GM19468 (cell line): ENCODE results near the gene TXNDC11.

Experiments
- ATAC-seq: cut with Tn5 transposase; IDR thresholded peaks from one replicate; pipeline ENCODE4 v1.9.1; 2021; ENCODE audit warnings: mild to moderate bottlenecking, moderate library complexity, moderate number of reproducible peaks; ENCODE audit not compliant: unreplicated experiment; ENCODE audit errors: extremely low read depth

Gene TXNDC11

DNA sequence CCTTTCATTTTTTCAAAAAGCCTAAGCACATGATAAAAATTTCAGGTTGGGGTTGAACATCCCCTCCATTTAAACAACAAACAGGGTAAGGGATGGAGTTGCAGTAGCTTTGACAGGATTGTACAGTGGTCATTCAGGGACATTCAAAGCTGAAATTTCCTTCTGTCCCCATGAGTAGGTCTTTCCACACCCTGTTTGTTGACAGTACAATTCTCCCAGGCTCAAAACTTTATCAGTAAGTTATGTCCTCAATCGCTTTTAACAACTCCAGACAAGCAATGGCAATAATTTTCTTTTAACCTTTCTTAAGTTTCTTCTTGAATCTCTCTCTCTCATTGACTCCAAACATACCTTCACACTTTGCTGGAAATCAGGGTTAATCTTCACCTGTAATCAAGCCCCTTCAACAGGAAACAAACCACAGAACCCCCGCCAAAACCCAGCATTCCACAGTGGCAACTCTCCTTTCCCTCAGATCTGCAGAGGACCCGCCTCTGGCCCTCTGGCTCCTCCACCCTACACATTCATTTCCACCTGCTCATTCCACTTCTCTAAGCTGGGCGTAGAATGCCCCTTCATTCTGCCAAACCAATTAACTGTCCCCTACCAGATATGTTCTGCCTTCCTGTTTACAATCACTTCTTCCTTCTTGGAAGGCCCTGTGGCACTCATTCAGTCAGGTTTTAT is 20.7 kb downstream of the TXNDC11 start:
- ATAC-seq = no peak

GRCh38 chr16:11719762-11720161 is 22.9 kb downstream of the TXNDC11 start:
- no peak for ATAC-seq

DNA sequence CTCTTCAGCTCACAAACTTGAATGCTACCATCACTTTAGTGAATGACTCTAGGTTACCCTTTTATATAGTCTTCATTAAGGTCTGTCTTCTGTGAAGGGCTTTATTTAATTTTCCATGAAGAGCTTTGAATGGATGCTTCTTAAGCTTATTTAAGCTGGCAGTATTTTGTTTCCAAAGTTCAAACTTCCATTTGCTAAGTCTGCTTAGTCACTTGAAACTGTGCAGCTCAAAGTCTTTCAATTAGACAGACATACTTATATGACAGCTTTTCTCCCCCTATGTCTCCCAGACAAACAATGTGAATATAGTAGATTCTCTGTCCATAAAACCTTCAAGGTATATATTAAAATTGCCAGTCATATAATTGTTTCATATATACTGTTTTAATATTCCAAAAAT is 23.5 kb downstream of the TXNDC11 start:
- ATAC-seq = no peak

DNA sequence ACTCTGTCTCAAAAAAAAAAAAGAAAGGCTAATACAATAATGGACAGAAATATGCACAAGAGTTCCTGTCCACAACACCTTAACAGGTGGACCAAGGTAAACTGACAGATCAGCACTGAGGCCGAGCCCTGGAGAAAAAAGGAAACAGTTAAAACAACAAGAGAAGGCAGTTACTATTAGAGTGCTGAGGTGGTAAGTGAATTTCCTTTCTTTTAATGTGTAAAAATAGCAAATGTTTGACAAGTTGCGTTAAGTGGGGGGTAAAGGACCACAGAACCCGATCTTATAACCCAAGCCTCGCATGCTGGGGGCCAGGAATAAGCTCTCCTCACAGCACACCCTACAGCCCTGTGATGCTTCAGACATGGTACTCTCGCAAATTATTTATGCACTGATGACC is 24.8 kb downstream of the TXNDC11 start:
- ATAC-seq = no peak

- ATAC-seq = no peak
These were observed 26.3 kb downstream of the TXNDC11 start for GRCh38 chr16:11716336-11716735.

- no peak for ATAC-seq
These were observed 27.3 kb downstream of the TXNDC11 start for GRCh38 chr16:11715246-11715947.

- no peak for ATAC-seq
These were observed 30.5 kb downstream of the TXNDC11 start for GRCh38 chr16:11712122-11712521.

DNA sequence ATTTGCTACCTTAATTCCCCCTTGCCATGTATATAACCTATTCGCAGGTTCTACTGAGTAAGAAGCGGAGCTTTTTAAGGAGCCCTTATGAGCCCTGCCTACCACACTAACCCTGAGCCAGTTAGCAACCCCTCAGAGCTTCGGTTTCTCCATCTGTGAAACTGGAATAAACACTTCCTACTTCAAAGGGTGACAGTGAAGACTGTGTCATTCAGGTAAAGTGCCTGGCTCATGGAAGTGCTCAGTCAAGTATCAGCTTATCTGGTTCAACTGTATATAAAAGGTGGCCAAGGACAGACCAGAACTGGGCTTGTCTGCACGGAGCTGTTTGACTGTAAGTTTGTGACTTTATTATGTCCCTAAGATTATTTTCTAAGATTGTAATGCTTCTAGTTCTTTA is 31.0 kb downstream of the TXNDC11 start:
- no peak for ATAC-seq

DNA sequence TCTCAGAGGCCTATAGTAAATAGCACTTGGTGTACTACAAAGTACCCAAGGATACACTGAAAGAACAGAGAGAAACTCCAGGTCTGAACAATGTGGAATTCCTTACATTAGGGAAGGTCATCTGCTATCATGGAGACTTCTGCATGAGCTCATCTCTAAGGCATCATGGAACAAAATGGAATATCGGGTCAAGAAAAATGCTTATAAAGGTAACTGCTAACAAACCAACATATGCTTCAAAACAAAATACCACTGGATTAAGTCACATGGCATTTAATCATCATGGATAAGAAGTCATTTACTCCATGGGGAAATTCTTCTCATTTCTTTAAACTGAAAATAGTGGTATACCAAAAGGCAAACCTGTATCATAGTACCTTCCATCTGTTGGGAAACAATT is 34.2 kb downstream of the TXNDC11 start:
- no peak for ATAC-seq

DNA sequence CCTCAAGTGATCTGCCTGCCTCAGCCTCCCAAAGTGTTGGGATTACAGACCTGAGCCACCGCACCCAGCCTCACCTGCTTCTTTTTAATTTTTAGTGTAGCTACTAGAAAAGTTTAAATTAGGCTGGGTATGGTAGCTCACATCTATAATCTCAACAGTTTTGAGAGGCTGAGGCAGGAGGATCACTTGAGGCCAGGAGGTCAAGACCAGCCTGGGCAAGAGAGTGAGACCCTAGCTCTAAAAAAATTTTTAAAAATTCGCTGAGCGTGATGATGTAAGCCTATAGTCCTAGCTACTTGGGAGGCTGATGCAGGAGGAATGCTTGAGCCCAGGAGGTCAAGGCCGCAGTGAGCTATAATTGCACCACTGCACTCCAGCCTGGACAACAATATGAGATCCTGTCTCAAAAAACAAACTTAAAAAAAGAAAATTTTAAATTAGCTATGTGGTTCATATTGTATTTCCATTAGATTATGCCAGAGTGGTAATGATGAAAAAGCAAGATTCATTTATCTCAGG is 34.9 kb downstream of the TXNDC11 start:
- ATAC-seq = no peak

DNA sequence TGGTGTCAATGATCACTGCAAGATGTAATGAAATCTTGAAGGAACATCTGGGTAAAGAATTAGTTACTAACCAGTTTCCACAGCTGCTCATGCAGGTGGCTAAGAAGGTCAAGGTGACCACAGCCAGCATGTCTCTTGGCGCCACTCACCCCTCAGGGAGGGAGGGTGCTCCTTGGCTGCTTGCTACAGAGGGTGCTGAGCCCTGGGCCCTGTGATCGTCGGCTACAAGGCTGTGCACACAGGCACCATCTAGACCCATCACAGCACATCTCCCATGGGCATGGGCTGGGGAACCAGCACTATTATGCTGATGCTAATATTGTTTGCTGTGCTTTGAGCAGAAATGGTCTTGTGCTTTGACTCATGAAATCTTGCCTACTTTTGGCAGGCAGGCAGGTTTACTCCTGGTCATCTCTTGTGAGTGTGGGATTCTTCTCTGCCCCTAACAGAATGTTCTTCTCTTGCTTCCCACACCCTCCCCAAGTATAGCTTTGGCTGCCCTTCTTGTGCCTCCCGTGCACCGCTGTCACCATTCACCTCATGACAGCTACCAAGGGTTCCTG is 36.4 kb downstream of the TXNDC11 start:
- ATAC-seq = peak; percentile 18

DNA sequence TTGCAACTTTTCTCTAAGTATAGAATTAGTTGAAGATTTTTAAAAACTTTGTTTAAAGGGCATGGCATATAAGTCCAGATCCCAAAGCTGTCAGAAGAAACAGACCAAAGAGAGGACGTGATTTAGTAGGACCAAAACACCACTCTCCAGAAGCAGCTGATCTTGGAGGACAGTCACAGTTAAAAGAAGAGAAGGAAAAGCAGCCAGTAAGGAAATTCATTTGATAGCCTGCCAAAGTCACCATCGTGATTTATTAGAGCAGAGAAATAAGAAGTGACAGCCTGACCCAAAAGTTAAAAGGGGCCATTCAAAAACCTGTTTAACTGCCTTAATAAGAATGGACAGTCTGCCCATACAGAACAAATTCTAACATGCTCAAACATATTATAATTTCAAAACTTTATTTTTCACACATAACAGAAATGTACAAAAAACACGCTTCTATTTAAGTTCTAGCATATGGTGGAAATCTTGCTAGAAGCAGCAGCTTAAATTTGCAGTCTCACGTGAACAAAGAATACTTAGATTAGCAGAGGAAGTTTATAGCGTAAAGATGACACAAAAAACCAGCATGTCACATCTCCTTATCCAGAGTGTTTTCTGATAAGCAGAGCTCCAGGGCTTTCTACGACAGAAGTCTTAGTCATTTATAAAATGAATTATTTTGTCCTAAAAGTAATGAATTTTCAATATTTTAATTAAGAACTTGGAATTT is 37.2 kb downstream of the TXNDC11 start:
- ATAC-seq = no peak

DNA sequence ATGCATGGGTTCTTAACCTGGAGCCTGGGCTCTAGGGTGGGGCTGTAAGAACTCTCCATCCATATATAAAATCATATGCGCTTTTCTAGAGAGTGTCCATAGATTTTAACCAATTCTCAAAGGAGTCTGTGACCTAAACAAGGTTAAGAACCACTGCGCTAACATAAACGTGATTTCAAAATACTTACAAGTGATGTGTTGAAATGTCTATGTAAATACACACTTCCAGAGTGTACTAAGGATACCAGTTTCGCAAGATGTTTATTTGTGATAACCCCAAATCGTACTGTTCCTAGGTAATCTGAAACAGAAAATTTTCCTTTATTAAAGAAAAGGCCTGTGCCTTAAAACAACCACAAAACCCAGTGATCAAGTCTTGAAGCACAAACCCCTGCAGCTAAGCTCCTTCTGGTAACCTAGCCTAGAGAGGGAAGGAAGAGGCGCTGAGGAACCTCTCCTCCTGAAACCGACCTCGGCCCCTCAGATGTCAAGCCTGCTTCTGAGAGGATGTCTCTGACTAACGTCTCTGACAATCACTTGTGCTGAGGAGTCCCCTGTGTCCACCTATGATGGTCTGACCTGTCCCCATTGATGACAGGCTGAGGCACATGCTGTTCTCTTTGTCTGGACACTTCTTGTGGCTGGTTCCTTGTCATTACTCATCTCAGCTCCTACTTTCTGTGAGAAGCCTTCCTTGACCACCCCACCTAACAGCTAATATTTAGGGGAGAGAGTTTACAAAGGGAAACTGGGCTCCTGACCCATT is 42.2 kb downstream of the TXNDC11 start:
- no peak for ATAC-seq

GRCh38 chr16:11699234-11699894 is 43.3 kb downstream of the TXNDC11 start:
- ATAC-seq = no peak

- ATAC-seq = no peak
These were observed 44.4 kb downstream of the TXNDC11 start for GRCh38 chr16:11698271-11698689.

GRCh38 chr16:11697319-11697718 is 45.3 kb downstream of the TXNDC11 start:
- ATAC-seq = no peak

- no peak for ATAC-seq
These were observed 46.2 kb downstream of the TXNDC11 start for GRCh38 chr16:11696266-11697012.

DNA sequence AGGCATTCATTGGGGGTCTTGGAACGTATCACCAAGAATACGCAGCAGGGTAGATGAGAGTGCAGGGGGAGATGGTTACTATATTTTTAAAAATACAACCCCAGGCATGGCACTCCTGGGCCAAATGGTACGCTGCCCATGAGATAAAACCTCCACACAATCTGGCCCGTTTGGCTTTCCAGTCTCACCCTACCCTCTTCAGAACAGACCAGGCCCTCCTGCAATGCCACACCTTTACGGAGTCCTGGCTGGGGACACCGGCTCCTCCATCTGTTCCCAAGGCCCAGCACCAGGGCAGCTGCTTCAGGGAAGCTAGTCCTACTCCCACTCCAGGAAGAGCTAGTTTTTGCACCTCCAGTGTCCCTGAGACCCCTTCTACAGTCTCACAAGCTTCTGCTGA is 50.0 kb downstream of the TXNDC11 start:
- no peak for ATAC-seq

- ATAC-seq = no peak
These were observed 50.5 kb downstream of the TXNDC11 start for GRCh38 chr16:11692171-11692570.
